T-cell (primary cell): ENCODE data around the gene TCERG1L. TPM values are rescaled to one million over a fixed set of nuclear protein-coding genes. Genes with fewer than 3 reads are reported as not detected.

Experiments
- ATAC-seq, 4 experiments: fragments of 200-7000 bp in 3 of 4; fragments of 150-1000 bp in 1 of 4; cut with Tn5 transposase; replicated peaks in 1 of 4; 1 replicate in 3 of 4; 2 replicates in 1 of 4; pipeline ENCODE4 v1.10.0; 2021; ENCODE audit warnings: moderate library complexity in 3 of 4, mild to moderate bottlenecking in 2 of 4, moderate number of reproducible peaks in 1 of 4
- CTCF ChIA-PET, 2 donors: fragments of 300-600 bp; sonication (Branson Sonifier 250); formaldehyde crosslinking; loops; one replicate each; lab custom pipeline; 2022; ENCODE audit warnings: antibody characterized with exemption in 2 of 2; lab: Charles Lee
- POLR2A ChIA-PET, 2 donors: fragments of 300-600 bp; sonication (Branson Sonifier 250); formaldehyde crosslinking; loops; one replicate each; lab custom pipeline; 2022; ENCODE audit warnings: antibody characterized with exemption in 2 of 2; lab: Charles Lee
- DNase-seq, 35 experiments: peaks; one replicate each; pipeline versions ENCODE4 v3.0.0 to v3.0.0-alpha.2; 2013 to 2023
- H3K27ac ChIP-seq: one replicate; pipeline ENCODE4 v1.5.1; 2013; ENCODE audit warnings: low read length
- H3K27me3 ChIP-seq, 2 experiments: replicated peaks in 1 of 2; 1 replicate in 1 of 2; 2 replicates in 1 of 2; pipeline versions ENCODE4 v1.6.1 to v1.7.0; 2013; ENCODE audit warnings: low read length in 1 of 2, mixed read lengths in 1 of 2; ENCODE audit not compliant: control insufficient read depth in 2 of 2, insufficient read depth in 2 of 2; ENCODE audit errors: extremely low read depth in 1 of 2
- H3K36me3 ChIP-seq, 2 donors: 1 replicate in 1 of 2; 2 replicates in 1 of 2; pipeline versions ENCODE4 v1.6.1 to v1.7.0; 2013; ENCODE audit warnings: low read length in 1 of 2; ENCODE audit not compliant: control insufficient read depth in 2 of 2, insufficient read depth in 1 of 2; ENCODE audit errors: extremely low read depth in 1 of 2
- H3K4me1 ChIP-seq, 2 experiments: 1 replicate in 1 of 2; 2 replicates in 1 of 2; pipeline versions ENCODE4 v1.6.1 to v1.7.0; 2013; ENCODE audit warnings: low read length in 2 of 2, mixed read lengths in 1 of 2; ENCODE audit not compliant: insufficient read depth in 2 of 2, control insufficient read depth in 1 of 2; ENCODE audit errors: extremely low read depth in 1 of 2
- H3K4me3 ChIP-seq, 2 donors: 1 replicate in 1 of 2; 2 replicates in 1 of 2; pipeline versions ENCODE4 v1.5.1 to v1.7.0; 2013; ENCODE audit warnings: mild to moderate bottlenecking in 2 of 2, low read length in 1 of 2, moderate library complexity in 1 of 2; ENCODE audit not compliant: control insufficient read depth in 1 of 2; ENCODE audit errors: extremely low read depth in 1 of 2
- H3K9me3 ChIP-seq: 2 replicates; pipeline ENCODE4 v1.7.0; 2013
- H3K27ac Mint-ChIP-seq, 2 donors: one replicate each; pipeline ENCODE4 v1.8.0; 2020 to 2021; ENCODE audit warnings: mild to moderate bottlenecking in 2 of 2, mixed read lengths in 2 of 2
- H3K27me3 Mint-ChIP-seq, 2 donors: one replicate each; pipeline ENCODE4 v1.8.0; 2021 to 2022; ENCODE audit warnings: mixed read lengths in 2 of 2
- H3K36me3 Mint-ChIP-seq: one replicate; pipeline ENCODE4 v1.8.0; 2021; ENCODE audit warnings: mixed read lengths
- H3K4me1 Mint-ChIP-seq, 3 donors: one replicate each; pipeline ENCODE4 v1.8.0; 2020 to 2022; ENCODE audit warnings: mixed read lengths in 3 of 3, mild to moderate bottlenecking in 1 of 3
- H3K4me3 Mint-ChIP-seq, 3 donors: one replicate each; pipeline ENCODE4 v1.8.0; 2020 to 2022; ENCODE audit warnings: mild to moderate bottlenecking in 3 of 3, mixed read lengths in 3 of 3, moderate library complexity in 3 of 3
- H3K9me3 Mint-ChIP-seq, 3 donors: one replicate each; pipeline ENCODE4 v1.8.0; 2020 to 2022; ENCODE audit warnings: mixed read lengths in 3 of 3
- WGBS: methylation state at CpG from one replicate; pipeline ENCODE4 v1.1.5; 2013; ENCODE audit warnings: missing lambda C conversion rate; ENCODE audit not compliant: insufficient coverage; 5-methylcytosine and 5-hydroxymethylcytosine counted together
- total RNA-seq, 35 experiments: library from RNA in 6 of 35; stranded (reverse) in 6 of 35; fragments of 120-200 nt in 1 of 35; gene quantifications; one replicate each; pipeline versions ENCODE4 v1.2.1 to v1.2.4 and lab custom pipeline; 2013 to 2026

The TCERG1L gene
- total RNA-seq, 5 donors from 2014 or later (not counting 1 experiment from before 2014, with no cell fraction given), result 0.13 to 0.29 (median 0.21) TPM; not detected in 1

- Mint-ChIP-seq H3K27me3 (peaks cover 0 to 2% of the 10 kb centered on the region in 2 donors), H3K36me3 (no peaks in the 10 kb centered on the region), H3K27ac (no peak overlapping the region), H3K9me3 (no peaks in the 10 kb centered on the region), H3K4me3 (no peak overlapping the region), H3K4me1 (no peaks in the 10 kb centered on the region)
- Histone ChIP-seq H3K4me1 (no peaks in the 10 kb centered on the region), H3K27ac (no peak overlapping the region), H3K9me3 (no peaks in the 10 kb centered on the region), H3K27me3 (peaks cover 0 to 3% of the 10 kb centered on the region in 2 experiments), H3K4me3 (no peak overlapping the region), H3K36me3 (no peaks in the 10 kb centered on the region)
- ChIA-PET POLR2A (no interaction called here), CTCF (interaction anchor here in 1 of 2 donors (0.5 kb wide), 1 partner anchor 81 kb away, joined by 4 read pairs; no protein-coding TSS in a partner anchor)
- ATAC-seq (no peak), DNase-seq (no peak)
- WGBS, result 72% methylated on average over 22 of the region's 22 CpGs
Measured at GRCh38 chr10:131245475-131246059, 66.0 kb downstream of the TCERG1L start.

- no peak overlapping the region for H3K27ac Mint-ChIP-seq
- Histone ChIP-seq H3K9me3 (no peaks in the 10 kb centered on the region), H3K4me1 (no peaks in the 10 kb centered on the region), H3K36me3 (no peaks in the 10 kb centered on the region), H3K27ac (no peak overlapping the region), H3K27me3 (peaks cover 0 to 2% of the 10 kb centered on the region in 2 experiments), H3K4me3 (no peak overlapping the region)
- H3K4me1 Mint-ChIP-seq, result no peaks in the 10 kb centered on the region
- H3K27me3 Mint-ChIP-seq, result peaks cover 0 to 5% of the 10 kb centered on the region in 2 donors
- no peak for DNase-seq
- no peaks in the 10 kb centered on the region for H3K36me3 Mint-ChIP-seq
- H3K4me3 Mint-ChIP-seq, result no peak overlapping the region
- no peak for ATAC-seq
- no CpG with 5 or more reads among the region's 1 CpG for WGBS
- ChIA-PET CTCF (interaction anchor here in 1 of 2 donors (0.5 kb wide), 1 partner anchor 81 kb away, joined by 4 read pairs; no protein-coding TSS in a partner anchor), POLR2A (no interaction called here)
- H3K9me3 Mint-ChIP-seq, result no peaks in the 10 kb centered on the region
Measured at GRCh38 chr10:131244836-131245235, 66.7 kb downstream of the TCERG1L start.

DNA sequence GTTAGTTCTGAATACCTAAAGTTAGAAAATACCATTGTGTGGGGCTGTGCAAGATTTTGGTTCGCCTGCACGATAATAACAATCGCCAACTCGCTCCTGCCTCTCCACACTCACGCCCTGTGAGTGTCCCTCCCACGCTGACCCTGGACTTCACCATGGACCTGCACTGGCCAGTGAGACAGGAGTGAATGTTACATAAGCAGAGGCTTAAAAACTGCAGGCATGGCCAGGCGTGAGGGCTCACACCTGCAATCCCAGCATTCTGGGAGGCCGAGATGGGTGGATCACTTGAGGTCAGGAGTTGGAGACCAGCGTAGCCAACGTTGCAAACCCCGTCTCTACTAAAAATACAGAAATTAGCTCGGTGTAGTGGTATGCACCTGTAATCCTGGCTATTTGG is 68.4 kb downstream of the TCERG1L start:
- Mint-ChIP-seq H3K27me3 (peaks cover 0 to 5% of the 10 kb centered on the region in 2 donors), H3K27ac (no peak overlapping the region), H3K9me3 (no peaks in the 10 kb centered on the region), H3K36me3 (no peaks in the 10 kb centered on the region), H3K4me3 (no peak overlapping the region), H3K4me1 (no peaks in the 10 kb centered on the region)
- ATAC-seq (no peak), DNase-seq (no peak)
- 91% methylated on average over 7 of the region's 12 CpGs for WGBS
- Histone ChIP-seq H3K27me3 (no peaks in the 10 kb centered on the region), H3K27ac (no peak overlapping the region), H3K4me3 (no peak overlapping the region), H3K4me1 (no peaks in the 10 kb centered on the region), H3K9me3 (no peaks in the 10 kb centered on the region), H3K36me3 (no peaks in the 10 kb centered on the region)
- ChIA-PET POLR2A (no interaction called here), CTCF (no interaction called here)

DNA sequence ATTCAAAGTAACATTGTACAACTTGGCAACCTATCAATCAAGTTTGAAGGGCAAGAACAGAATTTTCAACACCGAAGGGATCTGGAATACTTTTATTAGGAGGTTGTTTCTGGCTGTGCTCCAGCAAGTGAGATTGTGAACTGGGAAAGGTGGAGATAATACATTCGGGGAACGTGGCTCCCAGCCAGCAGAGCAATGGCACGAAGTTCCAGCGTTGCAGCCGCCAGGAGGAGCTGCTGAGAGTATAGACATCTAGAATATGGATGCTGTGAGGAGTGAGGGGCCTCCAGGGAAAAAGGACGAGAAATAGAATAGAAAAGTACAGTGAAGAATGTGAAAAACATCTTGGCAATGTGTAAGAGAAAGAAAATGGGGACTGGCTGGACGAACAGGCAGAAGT is 69.5 kb downstream of the TCERG1L start:
- no peak overlapping the region for H3K4me3 ChIP-seq
- Mint-ChIP-seq H3K4me1 (no peaks in the 10 kb centered on the region), H3K27ac (no peak overlapping the region), H3K9me3 (no peaks in the 10 kb centered on the region), H3K27me3 (peaks cover 0 to 5% of the 10 kb centered on the region in 2 donors), H3K4me3 (no peak overlapping the region), H3K36me3 (no peaks in the 10 kb centered on the region)
- peak in 1 of 35 experiments; percentile 10 for DNase-seq
- H3K27ac ChIP-seq, result no peak overlapping the region
- no peaks in the 10 kb centered on the region for H3K4me1 ChIP-seq
- no peak for ATAC-seq
- H3K9me3 ChIP-seq, result no peaks in the 10 kb centered on the region
- ChIA-PET CTCF (no interaction called here), POLR2A (no interaction called here)
- no peaks in the 10 kb centered on the region for H3K27me3 ChIP-seq
- WGBS, result 20% methylated on average over 6 of the region's 8 CpGs
- H3K36me3 ChIP-seq, result no peaks in the 10 kb centered on the region

- no peaks in the 10 kb centered on the region for H3K4me1 Mint-ChIP-seq
- ChIA-PET CTCF (interaction anchor here in 1 of 2 donors (0.6 kb wide), 1 partner anchor 10 kb away, joined by 3 read pairs; no protein-coding TSS in a partner anchor), POLR2A (no interaction called here)
- H3K4me1 ChIP-seq, result no peaks in the 10 kb centered on the region
- no peaks in the 10 kb centered on the region for H3K36me3 ChIP-seq
- no peaks in the 10 kb centered on the region for H3K36me3 Mint-ChIP-seq
- H3K9me3 Mint-ChIP-seq, result no peaks in the 10 kb centered on the region
- no peak overlapping the region for H3K4me3 ChIP-seq
- peaks cover 0 to 5% of the 10 kb centered on the region in 2 donors for H3K27me3 Mint-ChIP-seq
- no peaks in the 10 kb centered on the region for H3K27me3 ChIP-seq
- no peaks in the 10 kb centered on the region for H3K9me3 ChIP-seq
- no peak overlapping the region for H3K4me3 Mint-ChIP-seq
- ATAC-seq, result no peak
- no peak overlapping the region for H3K27ac Mint-ChIP-seq
- no peak overlapping the region for H3K27ac ChIP-seq
- DNase-seq, result no peak
- WGBS, result 87% methylated on average over 16 of the region's 16 CpGs
Measured at GRCh38 chr10:131240691-131241090, 70.8 kb downstream of the TCERG1L start.

- DNase-seq, result no peak
- peaks cover 0 to 5% of the 10 kb centered on the region in 2 donors for H3K27me3 Mint-ChIP-seq
- no peaks in the 10 kb centered on the region for H3K4me1 ChIP-seq
- no peak for ATAC-seq
- no peak overlapping the region for H3K4me3 Mint-ChIP-seq
- no peaks in the 10 kb centered on the region for H3K36me3 Mint-ChIP-seq
- no peak overlapping the region for H3K4me3 ChIP-seq
- WGBS, result 84% methylated on average over 4 of the region's 7 CpGs
- no peaks in the 10 kb centered on the region for H3K9me3 Mint-ChIP-seq
- no peaks in the 10 kb centered on the region for H3K27me3 ChIP-seq
- ChIA-PET CTCF (interaction anchor here in 1 of 2 donors (0.6 kb wide), 1 partner anchor 10 kb away, joined by 3 read pairs; no protein-coding TSS in a partner anchor), POLR2A (no interaction called here)
- no peak overlapping the region for H3K27ac ChIP-seq
- H3K36me3 ChIP-seq, result no peaks in the 10 kb centered on the region
- H3K27ac Mint-ChIP-seq, result no peak overlapping the region
- no peaks in the 10 kb centered on the region for H3K9me3 ChIP-seq
- H3K4me1 Mint-ChIP-seq, result no peaks in the 10 kb centered on the region
Measured at GRCh38 chr10:131239926-131240325, 71.6 kb downstream of the TCERG1L start.
